ENCODE measurements around the gene TM9SF1. TPM values are rescaled to one million over a fixed set of nuclear protein-coding genes. Genes with fewer than 3 reads are reported as not detected.
A peak's percentile ranks its signal among the peaks of the same experiment; 100 is the strongest.

The TM9SF1 gene
- total and polyA plus RNA-seq, 2 of the 13 experiments (the other 11 are each of a cell fraction or from before 2014, with no cell fraction given), result 83.2 to 110 TPM

DNA sequence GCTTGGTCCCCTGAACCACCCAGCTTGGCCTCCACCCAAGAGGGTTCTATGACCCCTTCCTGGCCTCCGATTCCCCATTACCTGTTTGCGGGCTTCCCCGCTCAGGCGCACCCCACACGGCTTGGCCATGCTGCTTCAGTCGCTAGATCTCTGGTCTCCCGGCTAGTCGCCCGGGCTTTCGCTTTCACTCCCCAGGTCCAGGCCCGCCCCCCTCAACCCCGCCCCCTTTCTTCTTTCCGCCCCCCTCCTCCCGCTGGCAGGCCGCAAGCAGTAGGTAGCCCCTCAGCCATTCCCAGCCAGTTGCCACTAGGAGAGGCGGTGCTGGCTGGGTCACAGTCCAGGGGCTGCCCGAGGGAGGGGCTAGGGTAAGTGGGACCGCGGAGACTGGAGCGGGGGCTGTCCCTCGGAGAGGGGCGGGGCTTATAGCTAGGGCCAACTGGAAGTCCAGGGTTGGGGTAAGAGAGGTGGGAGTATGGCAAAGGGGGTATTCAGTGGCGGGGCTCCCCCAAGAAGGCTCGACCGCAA, 48.7 kb downstream of the TM9SF1 start, which contains the start of gene PSME2 (continued):
- TF ChIP-seq, protein P1, sequence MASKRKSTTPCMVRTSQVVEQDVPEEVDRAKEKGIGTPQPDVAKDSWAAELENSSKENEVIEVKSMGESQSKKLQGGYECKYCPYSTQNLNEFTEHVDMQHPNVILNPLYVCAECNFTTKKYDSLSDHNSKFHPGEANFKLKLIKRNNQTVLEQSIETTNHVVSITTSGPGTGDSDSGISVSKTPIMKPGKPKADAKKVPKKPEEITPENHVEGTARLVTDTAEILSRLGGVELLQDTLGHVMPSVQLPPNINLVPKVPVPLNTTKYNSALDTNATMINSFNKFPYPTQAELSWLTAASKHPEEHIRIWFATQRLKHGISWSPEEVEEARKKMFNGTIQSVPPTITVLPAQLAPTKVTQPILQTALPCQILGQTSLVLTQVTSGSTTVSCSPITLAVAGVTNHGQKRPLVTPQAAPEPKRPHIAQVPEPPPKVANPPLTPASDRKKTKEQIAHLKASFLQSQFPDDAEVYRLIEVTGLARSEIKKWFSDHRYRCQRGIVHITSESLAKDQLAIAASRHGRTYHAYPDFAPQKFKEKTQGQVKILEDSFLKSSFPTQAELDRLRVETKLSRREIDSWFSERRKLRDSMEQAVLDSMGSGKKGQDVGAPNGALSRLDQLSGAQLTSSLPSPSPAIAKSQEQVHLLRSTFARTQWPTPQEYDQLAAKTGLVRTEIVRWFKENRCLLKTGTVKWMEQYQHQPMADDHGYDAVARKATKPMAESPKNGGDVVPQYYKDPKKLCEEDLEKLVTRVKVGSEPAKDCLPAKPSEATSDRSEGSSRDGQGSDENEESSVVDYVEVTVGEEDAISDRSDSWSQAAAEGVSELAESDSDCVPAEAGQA (IDR thresholded peaks at IDR 0.05; ENCODE audit: low read depth), result peak; percentile 2; the same call in 1 of the 2 replicates
- TF ChIP-seq, protein P1 (CRISPR knock-in tag; IDR thresholded peaks at IDR 0.05; ENCODE audit: borderline replicate concordance), result no peak
- TF ChIP-seq, protein P2, sequence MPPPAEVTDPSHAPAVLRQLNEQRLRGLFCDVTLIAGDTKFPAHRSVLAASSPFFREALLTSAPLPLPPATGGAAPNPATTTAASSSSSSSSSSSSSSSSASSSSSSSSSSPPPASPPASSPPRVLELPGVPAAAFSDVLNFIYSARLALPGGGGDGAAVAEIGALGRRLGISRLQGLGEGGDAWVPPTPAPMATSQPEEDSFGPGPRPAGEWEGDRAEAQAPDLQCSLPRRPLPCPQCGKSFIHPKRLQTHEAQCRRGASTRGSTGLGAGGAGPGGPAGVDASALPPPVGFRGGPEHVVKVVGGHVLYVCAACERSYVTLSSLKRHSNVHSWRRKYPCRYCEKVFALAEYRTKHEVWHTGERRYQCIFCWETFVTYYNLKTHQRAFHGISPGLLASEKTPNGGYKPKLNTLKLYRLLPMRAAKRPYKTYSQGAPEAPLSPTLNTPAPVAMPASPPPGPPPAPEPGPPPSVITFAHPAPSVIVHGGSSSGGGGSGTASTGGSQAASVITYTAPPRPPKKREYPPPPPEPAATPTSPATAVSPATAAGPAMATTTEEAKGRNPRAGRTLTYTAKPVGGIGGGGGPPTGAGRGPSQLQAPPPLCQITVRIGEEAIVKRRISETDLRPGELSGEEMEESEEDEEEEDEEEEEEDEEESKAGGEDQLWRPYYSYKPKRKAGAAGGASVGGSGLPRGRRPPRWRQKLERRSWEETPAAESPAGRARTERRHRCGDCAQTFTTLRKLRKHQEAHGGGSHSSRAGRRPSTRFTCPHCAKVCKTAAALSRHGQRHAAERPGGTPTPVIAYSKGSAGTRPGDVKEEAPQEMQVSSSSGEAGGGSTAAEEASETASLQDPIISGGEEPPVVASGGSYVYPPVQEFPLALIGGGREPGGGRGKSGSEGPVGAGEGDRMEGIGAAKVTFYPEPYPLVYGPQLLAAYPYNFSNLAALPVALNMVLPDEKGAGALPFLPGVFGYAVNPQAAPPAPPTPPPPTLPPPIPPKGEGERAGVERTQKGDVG (CRISPR knock-in tag; IDR thresholded peaks at IDR 0.05; ENCODE audit: borderline replicate concordance), result no peak
- TF ChIP-seq TCF12 (IDR thresholded peaks at IDR 0.05) (no peak), TCF12 (CRISPR knock-in tag; IDR thresholded peaks at IDR 0.05) (0 out of 2 replicates have a peak, but pooled peaks have one; percentile 76), ELF1 (CRISPR knock-in tag; IDR thresholded peaks at IDR 0.05) (no peak), ZNF558 (CRISPR knock-in tag; IDR thresholded peaks at IDR 0.05; ENCODE audit: borderline replicate concordance) (no peak), ARID2 (CRISPR knock-in tag; IDR thresholded peaks at IDR 0.05; ENCODE audit: borderline replicate concordance) (no peak), MEF2D (CRISPR knock-in tag; IDR thresholded peaks at IDR 0.05) (peak; percentile 91), DR1 (CRISPR knock-in tag; IDR thresholded peaks at IDR 0.05) (peak; percentile 76; the same call in 1 of the 2 replicates), MXI1 (IDR thresholded peaks at IDR 0.05; ENCODE audit: borderline replicate concordance, low read depth, low read length) (peak; percentile 97; the same call in 2 of the 3 replicates), GATAD2A (CRISPR knock-in tag; IDR thresholded peaks at IDR 0.05) (peak; percentile 59; the same call in 1 of the 2 replicates), SMAD1 (CRISPR knock-in tag; IDR thresholded peaks at IDR 0.05; ENCODE audit: borderline replicate concordance, low read depth) (no peak), ZFP36 (IDR thresholded peaks at IDR 0.05; ENCODE audit: borderline replicate concordance, low read depth, low read length, partially characterized antibody) (peak; percentile 18), IRF2 (CRISPR knock-in tag; IDR thresholded peaks at IDR 0.05) (peak; percentile 99), ZNF589 (CRISPR knock-in tag; conservative IDR thresholded peaks at IDR 0.05) (no peak), RAD21 (CRISPR knock-in tag; IDR thresholded peaks at IDR 0.05) (peak; percentile 51; the same call in 1 of the 2 replicates), SIX4 (CRISPR knock-in tag; IDR thresholded peaks at IDR 0.05) (peak; percentile 13; the same call in 1 of the 2 replicates), SRF (IDR thresholded peaks at IDR 0.05; ENCODE audit: low read depth, low read length) (no peak), SYNCRIP (IDR thresholded peaks at IDR 0.05; ENCODE audit: insufficient read depth, low read depth, low read length) (no peak)
- TF ChIP-seq, protein P3, sequence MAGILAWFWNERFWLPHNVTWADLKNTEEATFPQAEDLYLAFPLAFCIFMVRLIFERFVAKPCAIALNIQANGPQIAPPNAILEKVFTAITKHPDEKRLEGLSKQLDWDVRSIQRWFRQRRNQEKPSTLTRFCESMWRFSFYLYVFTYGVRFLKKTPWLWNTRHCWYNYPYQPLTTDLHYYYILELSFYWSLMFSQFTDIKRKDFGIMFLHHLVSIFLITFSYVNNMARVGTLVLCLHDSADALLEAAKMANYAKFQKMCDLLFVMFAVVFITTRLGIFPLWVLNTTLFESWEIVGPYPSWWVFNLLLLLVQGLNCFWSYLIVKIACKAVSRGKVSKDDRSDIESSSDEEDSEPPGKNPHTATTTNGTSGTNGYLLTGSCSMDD (CRISPR knock-in tag; IDR thresholded peaks at IDR 0.05), result no peak
